ENCODE data around the gene CD300LG.

The CD300LG gene

DNA sequence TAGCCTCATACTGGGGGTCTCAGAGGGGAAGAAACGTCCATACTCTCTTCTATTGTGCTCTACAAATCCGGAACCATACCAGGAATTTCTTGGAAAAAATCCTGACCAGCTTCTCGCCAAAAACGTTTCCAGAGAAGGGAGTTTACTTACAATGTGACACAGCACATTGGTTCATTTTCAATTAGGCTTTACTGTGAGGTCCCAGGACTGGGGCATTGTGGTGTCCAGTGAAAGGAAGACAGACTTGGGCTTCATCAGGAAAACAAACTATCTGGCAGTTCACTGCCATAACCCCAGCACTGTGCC is 45.6 kb downstream of the CD300LG start:
- TF ChIP-seq GATA3 (IDR thresholded peaks at IDR 0.05; ENCODE audit: low read depth, low read length) (no peak), GATA2 (IDR thresholded peaks at IDR 0.05; ENCODE audit: low read depth, low read length) (no peak)

DNA sequence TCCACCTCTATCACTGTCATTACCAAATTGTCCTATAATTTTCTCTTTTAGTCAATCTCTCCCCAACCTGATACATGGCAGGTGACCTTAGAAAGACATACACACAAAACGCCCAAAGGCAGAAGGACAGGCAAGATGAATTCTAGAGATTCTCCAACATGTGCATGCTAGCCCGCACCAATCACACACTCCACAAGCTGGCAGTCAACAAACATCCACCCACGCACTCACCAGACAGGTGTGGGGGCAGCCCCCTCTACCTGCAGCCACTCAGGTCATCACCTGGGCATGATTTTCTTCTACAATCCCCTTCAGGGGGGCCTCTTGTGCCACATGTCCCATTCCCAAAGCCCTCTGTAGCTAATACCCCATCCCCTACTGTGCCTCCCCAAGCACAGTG is 50.9 kb downstream of the CD300LG start:
- TF ChIP-seq GATA2 (IDR thresholded peaks at IDR 0.05; ENCODE audit: low read depth, low read length) = no peak
- no peak for TF ChIP-seq GATA3 (IDR thresholded peaks at IDR 0.05; ENCODE audit: low read depth, low read length)

DNA sequence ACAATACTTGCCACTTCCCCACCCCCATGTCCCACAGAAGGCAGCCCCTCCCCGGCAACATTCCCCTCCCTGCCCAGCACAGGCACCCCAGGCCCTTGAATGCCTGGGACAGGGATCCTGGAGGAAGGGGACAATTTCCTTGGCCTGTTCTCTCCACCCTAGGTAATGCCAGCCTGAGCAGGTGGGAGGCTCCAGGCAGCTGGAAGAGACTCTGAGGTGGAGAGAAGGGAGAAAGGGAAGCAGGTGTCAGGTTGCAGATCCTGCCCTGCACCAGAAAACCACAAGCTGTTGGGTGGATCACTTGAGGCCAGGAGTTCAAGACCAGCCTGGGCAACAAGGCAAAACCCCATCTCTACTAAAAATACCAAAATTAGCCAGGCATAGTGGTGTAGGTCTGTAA is 51.5 kb downstream of the CD300LG start:
- TF ChIP-seq GATA3 (IDR thresholded peaks at IDR 0.05; ENCODE audit: low read depth, low read length) (no peak), GATA2 (IDR thresholded peaks at IDR 0.05; ENCODE audit: low read depth, low read length) (no peak)

DNA sequence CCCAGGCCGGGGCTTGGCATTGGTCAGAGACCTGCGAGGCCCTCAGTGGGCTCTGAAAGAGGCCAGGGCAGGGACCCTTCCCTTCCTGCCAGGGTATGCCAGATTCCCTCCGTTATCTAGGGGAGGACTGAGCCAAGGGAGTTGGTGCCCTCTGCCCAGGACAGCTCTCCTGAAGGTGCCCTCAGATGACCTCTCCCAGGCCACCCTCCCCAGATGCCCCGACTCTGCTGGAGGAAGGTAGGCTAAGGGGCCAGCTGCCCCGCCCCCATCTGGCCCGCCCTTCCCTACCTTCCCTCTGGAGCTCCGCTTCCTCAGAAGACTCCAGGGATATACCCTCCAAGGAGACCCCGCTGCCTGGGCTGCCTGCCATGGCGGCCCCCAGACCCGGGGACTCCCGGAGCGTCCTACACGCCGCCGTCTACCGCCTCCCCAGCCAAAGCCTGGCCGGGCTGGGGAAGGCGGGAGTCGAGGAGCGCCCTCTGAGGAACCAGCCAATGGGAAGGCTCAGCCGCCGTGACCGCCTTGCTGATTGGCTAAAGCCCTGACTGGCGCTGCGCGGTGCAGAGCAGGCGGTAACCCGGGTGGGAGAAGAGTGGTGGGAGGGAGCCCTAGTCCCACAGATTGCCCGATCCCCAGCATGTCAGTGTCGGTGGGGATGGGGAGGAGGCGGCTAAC is 53.3 kb downstream of the CD300LG start:
- TF ChIP-seq GATA3 (IDR thresholded peaks at IDR 0.05; ENCODE audit: low read depth, low read length) (no peak), GATA2 (IDR thresholded peaks at IDR 0.05; ENCODE audit: low read depth, low read length) (no peak)

DNA sequence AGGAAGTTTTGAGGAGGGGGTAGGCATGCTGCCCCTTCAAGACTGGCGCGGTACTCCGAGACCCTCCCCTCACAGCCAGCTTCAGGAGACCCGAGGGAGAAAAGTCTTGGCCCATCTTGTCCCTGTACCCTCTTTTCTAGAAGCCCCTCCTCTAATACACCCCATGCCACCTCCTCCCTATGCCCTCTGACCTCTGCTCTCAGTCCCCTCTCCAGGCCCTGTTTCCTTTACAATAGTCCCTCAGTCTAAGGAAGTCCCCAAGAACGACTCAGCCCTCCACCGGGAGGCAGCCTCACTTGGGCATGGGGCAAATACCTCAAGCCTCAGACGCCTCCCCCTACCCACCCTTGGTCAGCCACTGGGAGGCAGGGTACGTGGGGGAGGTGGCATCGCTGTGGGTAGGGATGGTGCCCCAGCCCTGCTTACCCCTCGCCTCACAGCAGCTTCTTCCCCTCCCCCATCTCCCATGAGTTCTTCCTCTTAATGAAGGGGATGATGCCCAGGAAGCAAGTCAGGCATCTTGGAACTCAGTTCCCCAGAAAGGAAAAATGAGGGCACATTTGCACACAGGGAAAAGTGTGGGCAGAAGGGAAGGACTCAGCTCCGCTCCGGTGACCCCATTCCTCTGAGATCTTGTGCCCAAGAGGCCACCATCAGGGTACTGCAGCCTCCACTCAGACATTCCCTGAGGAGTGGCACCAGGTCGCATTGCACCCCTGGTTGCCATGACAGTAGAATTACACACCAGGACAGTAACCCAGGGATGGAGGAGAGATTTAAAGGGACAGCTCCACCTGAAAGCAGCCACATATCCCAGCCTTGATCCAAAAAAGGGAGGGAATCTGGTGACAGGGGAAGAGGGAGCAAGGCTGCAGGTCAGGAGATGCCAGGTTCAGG is 54.1 kb downstream of the CD300LG start:
- TF ChIP-seq GATA2 (IDR thresholded peaks at IDR 0.05; ENCODE audit: low read depth, low read length) = no peak
- TF ChIP-seq GATA3 (IDR thresholded peaks at IDR 0.05; ENCODE audit: low read depth, low read length) = no peak

DNA sequence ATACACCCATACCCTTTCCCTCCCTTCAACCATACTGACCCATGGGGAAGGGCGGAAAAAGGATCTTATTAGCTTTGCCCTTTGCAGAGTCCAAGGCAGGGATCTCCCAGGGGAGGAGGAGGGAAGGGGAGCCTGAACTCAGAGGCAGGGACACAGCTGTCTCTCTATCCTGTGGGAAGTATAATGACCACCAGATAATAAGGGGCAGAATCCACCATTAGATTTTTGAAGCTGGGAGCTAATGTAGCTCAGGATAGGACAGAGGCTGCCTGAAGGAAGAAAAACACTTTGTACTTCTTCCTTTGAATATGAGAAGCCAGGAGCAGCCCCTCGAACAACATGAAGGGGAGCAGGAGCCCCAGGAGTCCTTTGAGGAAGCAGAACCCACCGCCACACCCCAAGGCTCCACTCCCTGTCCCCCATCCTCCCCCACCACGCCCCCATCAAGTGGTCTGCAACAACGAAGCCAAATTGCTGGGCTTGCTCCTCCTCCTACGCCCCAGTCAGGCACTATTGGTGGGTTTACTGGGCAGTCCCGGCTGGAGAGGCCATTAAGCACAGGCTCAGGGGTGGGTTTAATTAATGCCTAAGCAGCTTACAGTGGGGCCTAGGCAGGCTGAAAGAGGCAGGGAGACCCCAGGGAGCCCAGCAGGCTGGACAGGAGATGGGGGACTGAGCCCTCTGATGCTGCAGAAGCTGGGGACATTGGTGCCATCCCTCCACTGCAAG is 55.0 kb downstream of the CD300LG start:
- TF ChIP-seq GATA3 (IDR thresholded peaks at IDR 0.05; ENCODE audit: low read depth, low read length) = no peak
- TF ChIP-seq GATA2 (IDR thresholded peaks at IDR 0.05; ENCODE audit: low read depth, low read length) = no peak

DNA sequence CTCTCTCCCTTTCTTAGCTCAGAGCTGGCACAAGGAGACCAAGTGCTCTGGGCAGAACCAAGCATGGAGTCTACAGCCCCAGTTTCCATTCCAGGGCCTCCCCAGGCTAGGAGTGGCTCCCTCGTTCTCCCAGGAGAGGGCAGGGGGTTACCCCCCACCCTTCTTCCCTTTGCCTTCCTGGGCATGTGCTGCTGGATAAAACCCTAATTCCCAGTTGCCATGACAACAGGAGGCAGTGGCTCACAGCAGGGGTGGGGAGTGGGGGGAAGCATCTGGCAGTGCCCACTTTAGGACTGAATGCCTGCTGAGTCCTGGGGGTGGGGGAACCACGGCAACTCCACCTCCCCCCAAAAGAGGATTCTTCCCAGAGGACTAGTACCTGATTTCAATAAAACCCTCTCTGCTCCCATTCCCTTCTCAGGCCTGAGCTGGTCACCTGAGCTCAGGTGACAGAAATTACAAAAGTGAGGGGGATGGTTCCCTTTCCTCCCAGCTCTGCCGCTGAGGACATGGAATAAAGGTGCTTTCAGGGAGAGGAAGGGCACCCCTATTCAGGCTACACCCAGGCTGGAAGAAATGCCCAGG is 58.5 kb downstream of the CD300LG start:
- TF ChIP-seq GATA2 (IDR thresholded peaks at IDR 0.05; ENCODE audit: low read depth, low read length) = no peak
- TF ChIP-seq GATA3 (IDR thresholded peaks at IDR 0.05; ENCODE audit: low read depth, low read length) = no peak

DNA sequence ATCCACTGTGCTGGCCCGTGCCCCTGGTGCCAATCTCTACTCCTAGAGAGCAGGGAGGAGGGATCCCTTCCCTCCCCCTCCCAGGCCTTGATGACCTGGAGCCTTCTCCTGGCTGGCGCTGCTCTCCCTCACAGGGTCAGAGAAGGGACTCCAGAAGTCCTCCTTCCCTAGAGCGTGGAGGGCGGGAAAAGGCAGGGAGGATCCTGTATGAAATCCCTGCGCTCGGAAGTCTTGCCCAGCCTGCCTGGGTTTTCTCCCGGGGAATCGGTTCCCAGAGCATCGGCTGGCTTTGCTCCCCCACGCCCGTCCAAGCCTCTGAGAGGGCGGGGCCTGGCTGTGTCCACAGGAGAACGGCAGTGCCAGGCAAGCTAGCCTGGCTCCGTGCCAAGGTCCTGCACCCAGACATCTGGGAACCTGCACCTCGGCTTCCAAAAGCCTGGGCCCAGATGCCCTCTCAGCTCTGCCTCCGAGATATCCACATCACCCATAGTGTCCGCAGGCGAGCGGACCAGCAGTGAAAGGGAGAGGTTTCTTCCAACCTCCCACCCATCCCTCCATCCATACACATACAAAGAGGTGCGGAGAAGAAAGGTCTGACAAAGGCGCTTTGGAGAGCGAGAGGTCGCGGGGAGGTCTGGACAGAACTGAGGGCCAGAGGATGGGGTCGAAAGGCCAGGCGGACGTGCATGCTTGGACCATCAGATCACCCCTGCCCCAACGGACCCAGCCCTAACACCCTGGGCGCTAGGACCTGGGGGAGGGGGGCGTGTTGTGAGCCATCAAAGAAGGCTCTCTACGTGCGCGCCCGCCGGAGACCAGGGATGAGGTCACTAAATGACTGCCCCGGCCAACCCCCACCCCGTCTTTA is 59.2 kb downstream of the CD300LG start:
- no peak for TF ChIP-seq GATA3 (IDR thresholded peaks at IDR 0.05; ENCODE audit: low read depth, low read length)
- TF ChIP-seq GATA2 (IDR thresholded peaks at IDR 0.05; ENCODE audit: low read depth, low read length) = no peak

DNA sequence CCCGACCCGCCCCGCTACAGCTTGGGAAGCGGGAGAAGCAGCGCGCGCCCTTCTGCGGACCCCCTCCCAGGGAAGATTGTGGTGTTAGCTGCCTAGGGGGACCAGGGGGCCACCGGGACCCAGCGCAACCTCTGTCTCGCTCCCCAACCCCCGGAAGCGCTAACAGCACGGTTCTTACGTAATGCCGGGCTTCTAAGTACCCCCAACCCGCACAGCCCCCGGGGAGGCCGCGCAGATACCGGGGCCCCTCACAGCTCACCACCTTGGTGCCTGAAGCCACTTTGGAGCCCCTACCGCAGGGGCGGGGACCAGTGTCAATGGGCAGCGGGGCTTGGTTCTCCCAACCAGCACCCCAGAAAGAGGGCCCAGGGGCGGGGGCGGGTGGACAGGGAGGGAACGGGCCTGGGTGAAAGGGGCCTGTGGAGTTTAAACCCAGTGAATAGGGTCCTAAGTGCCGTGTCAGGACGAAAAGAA is 60.0 kb downstream of the CD300LG start:
- TF ChIP-seq GATA3 (IDR thresholded peaks at IDR 0.05; ENCODE audit: low read depth, low read length) (no peak), GATA2 (IDR thresholded peaks at IDR 0.05; ENCODE audit: low read depth, low read length) (no peak)

DNA sequence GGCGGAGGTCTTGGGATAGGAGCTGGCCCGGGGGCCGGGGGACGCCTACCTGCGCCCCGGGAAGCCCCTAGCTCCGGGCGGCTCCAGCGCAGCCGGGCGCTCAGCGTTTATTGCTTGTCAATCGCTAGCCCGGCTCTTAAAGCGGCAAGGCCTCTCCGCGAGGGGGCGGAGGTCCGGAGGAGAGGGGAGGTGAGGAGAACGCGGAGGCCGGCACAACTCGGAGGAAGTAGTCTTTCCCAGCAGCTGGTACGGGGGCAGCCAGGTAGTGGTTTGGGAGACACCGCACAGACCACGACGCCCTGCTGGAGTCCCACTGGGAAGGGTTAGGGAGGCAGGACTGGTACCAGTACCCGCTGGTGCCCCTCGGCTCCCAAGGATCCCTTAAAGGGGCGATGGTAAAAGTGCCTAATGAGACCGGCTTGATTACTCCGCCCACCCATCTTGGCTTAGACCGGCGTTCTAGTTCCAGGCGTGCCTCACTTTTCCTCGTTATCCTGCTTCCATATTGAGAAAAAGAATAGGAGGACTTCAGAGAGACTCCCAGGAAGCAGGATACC is 60.5 kb downstream of the CD300LG start, which contains the start of gene MPP2:
TSS of gene MPP2 (minus strand) at position 112 of the 557 bp plus-strand sequence. CDS start 3,076 bp downstream, outside the sequence.
- no peak for TF ChIP-seq GATA3 (IDR thresholded peaks at IDR 0.05; ENCODE audit: low read depth, low read length)

DNA sequence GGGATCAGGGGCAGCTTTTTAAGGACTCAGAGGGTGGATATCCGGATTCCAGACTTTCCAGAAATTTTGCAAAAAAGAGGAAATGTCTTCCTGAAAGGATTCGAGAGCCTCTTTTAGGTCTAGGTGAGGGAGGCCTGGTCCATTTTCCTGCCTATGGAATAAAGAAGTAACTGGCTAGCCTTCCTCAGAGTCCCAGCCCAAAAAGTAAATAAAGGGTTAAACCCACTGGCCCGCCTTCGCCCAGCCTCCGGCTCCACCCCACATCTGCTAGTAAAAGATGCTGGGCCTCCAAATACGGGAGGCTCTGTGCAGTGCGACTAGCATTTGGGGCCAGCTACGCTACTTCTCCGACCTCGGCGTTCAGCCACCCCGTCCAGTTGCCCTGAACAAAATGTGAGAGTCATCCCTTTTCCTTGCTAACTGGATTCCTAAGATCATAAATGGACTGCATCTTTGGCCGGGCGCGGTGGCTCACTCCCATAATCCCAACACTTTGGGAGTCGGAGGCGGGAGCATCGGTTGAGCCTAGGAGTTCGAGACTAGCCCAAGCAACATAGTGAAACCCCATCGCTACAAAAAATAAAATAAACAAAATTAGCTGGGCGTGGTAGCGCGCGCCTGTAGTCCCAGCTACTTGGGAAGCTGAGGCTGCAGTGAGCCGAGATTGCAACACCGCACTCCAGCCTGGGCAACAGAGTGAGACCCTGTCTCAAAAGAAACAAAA is 61.2 kb downstream of the CD300LG start:
- TF ChIP-seq GATA3 (IDR thresholded peaks at IDR 0.05; ENCODE audit: low read depth, low read length) (no peak), GATA2 (IDR thresholded peaks at IDR 0.05; ENCODE audit: low read depth, low read length) (no peak)

DNA sequence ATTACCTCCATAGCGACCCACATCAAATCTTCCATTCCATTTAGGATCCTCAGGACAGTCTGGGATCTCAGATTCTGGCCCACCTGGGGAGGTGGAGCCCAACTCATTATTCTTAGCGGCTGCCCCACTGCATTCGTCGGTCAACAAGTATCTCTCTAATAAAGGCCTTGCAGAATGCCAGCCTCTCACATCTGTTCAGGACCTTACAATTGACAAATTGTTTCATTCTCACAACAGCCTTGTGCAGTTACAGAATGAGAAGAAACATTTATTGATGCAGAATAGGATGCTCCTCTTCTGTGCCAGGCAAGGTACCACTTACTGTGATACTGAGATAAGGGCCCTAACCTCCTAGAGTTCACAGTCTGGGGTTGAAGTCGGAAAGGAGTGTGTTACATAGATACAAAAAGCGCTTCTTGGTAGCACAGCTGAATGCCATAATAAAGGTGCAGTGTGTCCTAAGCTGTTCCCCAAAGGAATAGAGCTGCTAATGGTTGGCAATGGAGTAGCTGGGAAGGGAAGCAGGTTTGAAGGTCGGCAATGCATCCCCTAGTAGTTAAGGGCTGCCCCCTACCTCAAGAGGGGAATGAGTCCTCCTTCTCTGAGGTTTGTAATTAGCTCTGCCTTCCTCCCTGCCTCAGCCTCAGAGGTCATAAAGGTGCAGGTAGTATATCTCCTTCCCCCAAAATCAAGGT is 62.7 kb downstream of the CD300LG start:
- no peak for TF ChIP-seq GATA3 (IDR thresholded peaks at IDR 0.05; ENCODE audit: low read depth, low read length)
- TF ChIP-seq GATA2 (IDR thresholded peaks at IDR 0.05; ENCODE audit: low read depth, low read length) = no peak

Measured in SH-SY5Y (cell line).